ENCODE measurements around the gene AFF4. TPM values are rescaled to one million over a fixed set of nuclear protein-coding genes. Genes with fewer than 3 reads are reported as not detected.
A peak's percentile ranks its signal among the peaks of the same experiment; 100 is the strongest.
"Not testable (repeated sequence)": the region's sequence is repeated elsewhere in the genome, so short reads cannot be mapped to it uniquely, and the experiment has no call there.

The AFF4 gene
- total RNA-seq, 1 donor from 2014 or later = 69.9 TPM

DNA sequence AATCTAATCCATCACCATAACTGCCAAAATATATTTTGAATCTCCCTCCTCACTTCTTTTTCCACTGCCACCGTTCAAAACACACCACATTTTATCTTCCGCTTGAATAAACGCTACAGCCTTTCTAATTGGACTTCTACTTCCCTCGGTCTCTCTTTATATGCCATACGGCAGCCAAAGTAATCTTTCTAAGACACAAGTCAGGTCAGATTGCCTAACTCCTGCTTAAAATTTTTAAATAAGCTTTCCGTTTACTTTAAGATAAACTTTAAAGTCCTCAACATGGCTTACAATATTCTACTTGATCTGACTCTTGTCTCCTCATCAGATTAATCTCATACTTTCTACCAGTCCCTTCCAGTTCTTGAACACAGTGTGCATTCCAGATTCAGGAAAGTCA, 9.7 kb downstream of the AFF4 start:
- Mint-ChIP-seq H3K27ac (peak overlapping the region; percentile 1), H3K36me3 (peaks cover 40% of the 10 kb centered on the region), H3K4me3 (peak overlapping the region; percentile 19), H3K4me1 (ENCODE audit: unreplicated experiment) (peaks cover 19% of the 10 kb centered on the region), H3K27me3 (no peaks in the 10 kb centered on the region), H3K9me3 (no peaks in the 10 kb centered on the region)
- no peak for DNase-seq (ENCODE audit: extremely low spot score, unreplicated experiment)
- TF ChIP-seq, protein P1, sequence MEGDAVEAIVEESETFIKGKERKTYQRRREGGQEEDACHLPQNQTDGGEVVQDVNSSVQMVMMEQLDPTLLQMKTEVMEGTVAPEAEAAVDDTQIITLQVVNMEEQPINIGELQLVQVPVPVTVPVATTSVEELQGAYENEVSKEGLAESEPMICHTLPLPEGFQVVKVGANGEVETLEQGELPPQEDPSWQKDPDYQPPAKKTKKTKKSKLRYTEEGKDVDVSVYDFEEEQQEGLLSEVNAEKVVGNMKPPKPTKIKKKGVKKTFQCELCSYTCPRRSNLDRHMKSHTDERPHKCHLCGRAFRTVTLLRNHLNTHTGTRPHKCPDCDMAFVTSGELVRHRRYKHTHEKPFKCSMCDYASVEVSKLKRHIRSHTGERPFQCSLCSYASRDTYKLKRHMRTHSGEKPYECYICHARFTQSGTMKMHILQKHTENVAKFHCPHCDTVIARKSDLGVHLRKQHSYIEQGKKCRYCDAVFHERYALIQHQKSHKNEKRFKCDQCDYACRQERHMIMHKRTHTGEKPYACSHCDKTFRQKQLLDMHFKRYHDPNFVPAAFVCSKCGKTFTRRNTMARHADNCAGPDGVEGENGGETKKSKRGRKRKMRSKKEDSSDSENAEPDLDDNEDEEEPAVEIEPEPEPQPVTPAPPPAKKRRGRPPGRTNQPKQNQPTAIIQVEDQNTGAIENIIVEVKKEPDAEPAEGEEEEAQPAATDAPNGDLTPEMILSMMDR (conservative IDR thresholded peaks at IDR 0.05) = no peak

DNA sequence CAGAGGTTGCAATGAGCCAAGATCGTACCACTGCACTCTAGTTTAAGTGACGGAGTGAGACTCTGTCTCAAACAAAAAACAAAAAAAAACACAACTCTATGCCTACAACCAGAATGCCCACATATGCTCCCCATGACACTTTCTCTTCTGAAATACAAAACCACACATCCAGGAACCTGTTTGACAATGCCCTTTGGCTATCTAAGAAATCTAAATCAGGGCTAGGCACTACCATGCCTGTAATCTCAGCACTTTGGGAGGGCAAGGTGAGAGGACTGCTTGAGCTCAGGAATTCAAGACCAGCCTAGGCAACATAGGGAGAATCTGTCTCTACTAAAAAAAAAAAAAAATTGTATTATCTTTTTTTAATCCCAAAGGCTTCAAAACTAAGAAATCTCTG, 10.6 kb downstream of the AFF4 start:
- H3K27me3 Mint-ChIP-seq = no peaks in the 10 kb centered on the region
- peak overlapping the region; percentile 80 for H3K27ac Mint-ChIP-seq
- H3K9me3 Mint-ChIP-seq = no peaks in the 10 kb centered on the region
- H3K4me1 Mint-ChIP-seq (ENCODE audit: unreplicated experiment) = peaks cover 20% of the 10 kb centered on the region
- TF ChIP-seq, protein P1 (conservative IDR thresholded peaks at IDR 0.05) = no peak
- H3K4me3 Mint-ChIP-seq = peak overlapping the region; percentile 59
- H3K36me3 Mint-ChIP-seq = peaks cover 40% of the 10 kb centered on the region
- no peak for DNase-seq (ENCODE audit: extremely low spot score, unreplicated experiment)

DNA sequence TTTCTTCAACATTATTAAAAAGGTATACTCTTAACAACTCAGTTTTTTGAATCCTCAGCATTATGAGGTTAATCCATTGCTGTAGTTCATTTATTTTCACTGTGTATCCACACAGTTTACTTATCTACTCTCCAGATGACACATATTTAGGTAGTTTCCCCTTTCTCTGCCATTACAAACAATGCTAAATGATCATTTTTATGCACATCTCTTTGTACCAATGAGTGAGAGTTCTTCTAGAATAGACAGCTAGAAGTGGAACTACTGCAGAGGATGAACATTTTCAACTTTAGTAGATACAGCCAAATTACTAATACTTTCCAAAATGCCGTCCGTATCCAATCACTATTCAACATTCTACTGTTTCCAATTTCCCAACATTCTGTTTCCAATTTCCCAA, 11.5 kb downstream of the AFF4 start:
- H3K27ac Mint-ChIP-seq = peak overlapping the region; percentile 80
- no peak for DNase-seq (ENCODE audit: extremely low spot score, unreplicated experiment)
- TF ChIP-seq, protein P1 (conservative IDR thresholded peaks at IDR 0.05) = no peak

DNA sequence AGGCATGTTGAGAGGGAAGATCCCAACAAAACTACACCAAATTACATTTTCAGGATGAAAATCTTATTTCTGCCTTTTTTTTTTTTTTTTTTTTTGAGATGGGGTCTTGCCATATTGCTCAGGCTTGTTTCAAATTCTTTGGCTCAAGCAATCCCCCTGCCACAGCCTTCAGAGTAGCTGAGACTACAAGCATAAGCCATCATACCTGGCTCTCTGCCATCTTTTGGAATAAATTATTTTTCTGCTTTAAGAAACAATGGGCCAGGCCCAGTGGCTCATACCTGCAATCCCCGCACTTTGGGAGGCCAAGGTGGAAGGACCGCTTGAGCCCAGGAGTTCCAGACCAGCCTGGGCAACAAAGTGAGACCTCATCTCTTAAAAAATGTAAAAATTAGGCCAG, 14.3 kb downstream of the AFF4 start:
- Mint-ChIP-seq H3K4me1 (ENCODE audit: unreplicated experiment) (peaks cover 20% of the 10 kb centered on the region), H3K4me3 (no peak overlapping the region), H3K27me3 (no peaks in the 10 kb centered on the region), H3K36me3 (peaks cover 36% of the 10 kb centered on the region), H3K27ac (no peak overlapping the region), H3K9me3 (no peaks in the 10 kb centered on the region)
- no peak for DNase-seq (ENCODE audit: extremely low spot score, unreplicated experiment)
- TF ChIP-seq, protein P1 (conservative IDR thresholded peaks at IDR 0.05) = no peak

More for the DNA sequence above, 11.5 kb downstream of the AFF4 start:
- no peaks in the 10 kb centered on the region for H3K9me3 Mint-ChIP-seq
- peaks cover 40% of the 10 kb centered on the region for H3K36me3 Mint-ChIP-seq
- H3K4me1 Mint-ChIP-seq (ENCODE audit: unreplicated experiment) = peaks cover 20% of the 10 kb centered on the region
- no peak overlapping the region for H3K4me3 Mint-ChIP-seq
- H3K27me3 Mint-ChIP-seq = no peaks in the 10 kb centered on the region

DNA sequence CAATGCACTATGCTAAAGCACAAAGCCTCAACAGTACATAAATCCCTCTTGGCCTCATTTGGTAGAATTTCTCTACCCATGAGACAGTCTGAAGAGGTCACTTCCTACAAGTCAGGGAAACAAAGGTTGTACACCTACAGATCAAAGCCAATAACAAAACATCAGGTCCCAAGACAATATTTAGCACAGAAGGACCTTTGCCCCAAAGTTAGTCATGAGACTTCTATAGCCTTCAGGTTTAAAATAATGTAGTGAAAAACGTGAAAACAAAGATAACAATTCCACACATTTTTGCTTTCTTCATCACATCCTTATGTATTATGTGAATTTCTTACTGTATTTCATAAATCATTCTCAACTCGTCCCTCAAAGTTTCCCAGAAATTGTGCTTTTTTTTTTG, 15.8 kb downstream of the AFF4 start:
- Mint-ChIP-seq H3K4me3 (no peak overlapping the region), H3K27me3 (no peaks in the 10 kb centered on the region), H3K27ac (peak overlapping the region; percentile 14), H3K36me3 (peaks cover 24% of the 10 kb centered on the region), H3K4me1 (ENCODE audit: unreplicated experiment) (peaks cover 16% of the 10 kb centered on the region), H3K9me3 (no peaks in the 10 kb centered on the region)
- DNase-seq (ENCODE audit: extremely low spot score, unreplicated experiment) = no peak
- TF ChIP-seq, protein P1 (conservative IDR thresholded peaks at IDR 0.05) = no peak

DNA sequence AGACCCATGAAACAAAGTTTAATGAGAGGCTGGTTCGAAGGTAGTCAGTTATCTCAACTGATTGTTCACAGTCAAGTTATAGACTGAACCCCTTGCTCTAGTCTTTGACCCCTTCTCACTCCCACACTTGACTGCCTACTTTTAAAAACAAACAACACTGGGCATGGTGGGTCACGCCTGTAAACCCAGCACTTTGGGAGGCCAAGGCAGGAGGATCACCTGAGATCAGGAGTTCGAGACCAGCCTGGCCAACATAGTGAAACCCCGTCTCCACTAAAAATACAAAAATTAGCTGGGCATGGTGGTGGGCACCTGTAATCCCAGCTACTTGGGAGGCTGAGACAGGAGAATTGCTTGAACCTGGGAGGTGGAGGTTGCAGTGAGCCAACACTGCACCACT, 18.1 kb downstream of the AFF4 start:
- H3K27me3 Mint-ChIP-seq; H3K36me3 Mint-ChIP-seq; H3K27ac Mint-ChIP-seq; H3K4me1 Mint-ChIP-seq (ENCODE audit: unreplicated experiment); H3K9me3 Mint-ChIP-seq; H3K4me3 Mint-ChIP-seq; DNase-seq (ENCODE audit: extremely low spot score, unreplicated experiment): not testable (repeated sequence)
